HEK293 (cell line): ENCODE measurements around the gene DUSP14.

Experiments used
- CTCF ChIA-PET: fragments of 350-600 bp; formaldehyde crosslinking; extraction: SDS; loops from one replicate; lab custom pipeline; 2021; ENCODE audit warnings: antibody characterized with exemption; lab: Yijun Ruan, JAX
- POLR2A ChIA-PET: fragments of 300-600 bp; formaldehyde crosslinking; extraction: SDS; loops from one replicate; lab custom pipeline; 2020; ENCODE audit warnings: antibody characterized with exemption, inconsistent platforms; lab: Yijun Ruan, JAX
- H3K27ac ChIP-seq: fragments of 200-500 bp; sonication (Bioruptor generic); 2 replicates; pipeline ENCODE4 v1.5.1; 2014; ENCODE audit warnings: low read depth, low read length, control low read depth, inconsistent platforms; ENCODE audit errors: extremely low read depth
- H3K36me3 ChIP-seq, 2 experiments: fragments of 200-500 bp in 1 of 2; sonication (Bioruptor generic) in 1 of 2; 1 replicate in 1 of 2; 2 replicates in 1 of 2; pipeline ENCODE4 v1.5.1; 2014 to 2017; ENCODE audit warnings: inconsistent platforms in 2 of 2, low read length in 2 of 2; ENCODE audit not compliant: control insufficient read depth in 2 of 2, insufficient read depth in 1 of 2
- H3K4me1 ChIP-seq: fragments of 200-500 bp; sonication (Bioruptor generic); 2 replicates; pipeline ENCODE4 v1.5.1; 2014; ENCODE audit warnings: mild to moderate bottlenecking, low read length, inconsistent platforms; ENCODE audit not compliant: control insufficient read depth, insufficient read depth
- H3K4me3 ChIP-seq: 2 replicates; pipeline ENCODE4 v1.5.1; 2011; ENCODE audit warnings: low read depth, mild to moderate bottlenecking, control low read depth, low read length, moderate library complexity
- H3K9me3 ChIP-seq: fragments of 200-500 bp; sonication (Bioruptor generic); 2 replicates; pipeline ENCODE4 v1.5.1; 2014; ENCODE audit warnings: low read depth, low read length, inconsistent platforms; ENCODE audit not compliant: control insufficient read depth, insufficient read depth
- BCL11A ChIP-seq: fragments of 450-650 bp; formaldehyde crosslinking; IDR thresholded peaks from 2 replicates; pipeline ENCODE4 v1.5.1; 2016; ENCODE audit warnings: low read depth, missing biosample characterization, missing genetic modification characterization
- ELK4 ChIP-seq: IDR thresholded peaks from 2 replicates; pipeline ENCODE4 v1.6.1; 2011; ENCODE audit warnings: mild to moderate bottlenecking, low read depth, low read length, borderline replicate concordance
- HOXA7 ChIP-seq: sonication (generic); formaldehyde crosslinking; IDR thresholded peaks from 2 replicates; pipeline ENCODE4 v1.8.1; 2022; ENCODE audit warnings: missing genetic modification reagents, borderline replicate concordance
- RBAK ChIP-seq: fragments of 450-650 bp; formaldehyde crosslinking; IDR thresholded peaks from 2 replicates; pipeline ENCODE4 v1.5.1; 2016; ENCODE audit warnings: missing biosample characterization, missing genetic modification characterization
- ZBTB17 ChIP-seq: fragments of 450-650 bp; formaldehyde crosslinking; IDR thresholded peaks from 2 replicates; pipeline ENCODE4 v1.5.1; 2016; ENCODE audit warnings: missing biosample characterization, missing genetic modification characterization
- ZNF114 ChIP-seq: fragments of 450-650 bp; formaldehyde crosslinking; IDR thresholded peaks from 2 replicates; pipeline ENCODE4 v1.5.0; 2017; ENCODE audit warnings: missing biosample characterization, missing genetic modification characterization
- ZNF121 ChIP-seq: fragments of 450-650 bp; formaldehyde crosslinking; IDR thresholded peaks from 2 replicates; pipeline ENCODE4 v1.5.1; 2016; ENCODE audit warnings: missing biosample characterization, missing genetic modification characterization
- ZNF133 ChIP-seq: fragments of 450-650 bp; formaldehyde crosslinking; IDR thresholded peaks from 2 replicates; pipeline ENCODE4 v1.5.1; 2016; ENCODE audit warnings: missing biosample characterization, missing genetic modification characterization
- ZNF274 ChIP-seq, 2 experiments: fragments of 200-500 bp in 1 of 2; fragments of 450-650 bp in 1 of 2; sonication (Bioruptor generic) in 1 of 2; formaldehyde crosslinking in 1 of 2; IDR thresholded peaks; 2 replicates each; pipeline versions ENCODE4 v1.5.1 to v1.6.1; 2014 to 2016; ENCODE audit warnings: borderline replicate concordance in 1 of 2, inconsistent platforms in 1 of 2, low read length in 1 of 2, missing biosample characterization in 1 of 2, missing genetic modification characterization in 1 of 2
- ZNF292 ChIP-seq: fragments of 450-650 bp; formaldehyde crosslinking; IDR thresholded peaks from 2 replicates; pipeline ENCODE4 v1.5.1; 2016; ENCODE audit warnings: low read depth, missing biosample characterization, missing genetic modification characterization, borderline replicate concordance
- ZNF394 ChIP-seq: fragments of 450-650 bp; formaldehyde crosslinking; IDR thresholded peaks from 2 replicates; pipeline ENCODE4 v1.5.1; 2016; ENCODE audit warnings: missing biosample characterization, missing genetic modification characterization, mild to moderate bottlenecking, moderate library complexity, borderline replicate concordance
- ZNF518A ChIP-seq: fragments of 450-650 bp; formaldehyde crosslinking; conservative IDR thresholded peaks from 2 replicates; pipeline ENCODE4 v1.5.1; 2016; ENCODE audit warnings: low read depth, missing biosample characterization, missing genetic modification characterization
- ZNF610 ChIP-seq: fragments of 450-650 bp; formaldehyde crosslinking; IDR thresholded peaks from 2 replicates; pipeline ENCODE4 v1.5.1; 2016; ENCODE audit warnings: missing biosample characterization, missing genetic modification characterization, borderline replicate concordance
- ZNF664 ChIP-seq: fragments of 450-650 bp; formaldehyde crosslinking; IDR thresholded peaks from 2 replicates; pipeline ENCODE4 v1.5.1; 2016; ENCODE audit warnings: missing biosample characterization, missing genetic modification characterization
- ZSCAN18 ChIP-seq: fragments of 450-650 bp; formaldehyde crosslinking; IDR thresholded peaks from 2 replicates; pipeline ENCODE4 v1.5.1; 2016; ENCODE audit warnings: missing biosample characterization, missing genetic modification characterization
- ZSCAN30 ChIP-seq: fragments of 450-650 bp; IDR thresholded peaks from 2 replicates; pipeline ENCODE4 v1.5.1; 2018; ENCODE audit warnings: missing biosample characterization, mild to moderate bottlenecking, missing genetic modification characterization, moderate library complexity
- TF ChIP-seq, protein P1 (sequence below): fragments of 450-650 bp; formaldehyde crosslinking; IDR thresholded peaks from 2 replicates; pipeline ENCODE4 v1.5.1; 2016; ENCODE audit warnings: missing biosample characterization, missing genetic modification characterization
- TF ChIP-seq, protein P2 (sequence below): fragments of 450-650 bp; formaldehyde crosslinking; IDR thresholded peaks from 2 replicates; pipeline ENCODE4 v1.5.1; 2017; ENCODE audit warnings: missing biosample characterization, missing genetic modification characterization
- TF ChIP-seq, protein P3 (sequence below): fragments of 450-650 bp; formaldehyde crosslinking; IDR thresholded peaks from 2 replicates; pipeline ENCODE4 v1.5.1; 2016; ENCODE audit warnings: missing biosample characterization, missing genetic modification characterization

DUSP14 gene

DNA sequence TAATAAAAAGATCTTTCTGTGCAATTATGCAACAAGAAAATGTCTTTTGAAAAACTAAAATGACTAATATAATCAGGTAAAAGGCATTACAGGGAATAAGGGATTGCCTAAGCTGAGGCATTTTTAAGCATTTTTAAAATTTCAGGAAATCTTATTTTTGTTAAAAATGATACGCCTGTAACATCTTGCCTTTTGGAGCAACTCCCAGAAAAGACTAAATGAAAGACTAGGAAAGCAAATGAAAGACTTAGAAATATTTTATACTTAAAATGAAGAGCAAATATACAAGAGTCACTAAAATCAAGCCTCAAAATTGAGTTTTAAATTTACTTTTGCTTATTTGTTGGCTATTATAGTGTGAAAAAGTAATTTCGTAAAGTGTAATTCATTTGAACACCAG, 55.8 kb downstream of the DUSP14 start:
- ChIA-PET CTCF (interaction anchor here (0.8 kb wide), 1 partner anchor 271 kb away, joined by 8 read pairs; no protein-coding TSS in a partner anchor), POLR2A (no interaction called here)
- Histone ChIP-seq H3K4me1 (peaks cover 5% of the 10 kb centered on the region; the same call in 1 of the 2 replicates), H3K36me3 (peaks cover 5 to 20% of the 10 kb centered on the region in 2 experiments), H3K9me3 (no peaks in the 10 kb centered on the region), H3K4me3 (no peak overlapping the region), H3K27ac (no peak overlapping the region)
- no peak for TF ChIP-seq ZBTB17 (tag by site-specific recombination)
- TF ChIP-seq ZSCAN30, result no peak
- TF ChIP-seq ZNF114 (tag by site-specific recombination), result no peak
- TF ChIP-seq ELK4, result no peak
- TF ChIP-seq, protein P1, sequence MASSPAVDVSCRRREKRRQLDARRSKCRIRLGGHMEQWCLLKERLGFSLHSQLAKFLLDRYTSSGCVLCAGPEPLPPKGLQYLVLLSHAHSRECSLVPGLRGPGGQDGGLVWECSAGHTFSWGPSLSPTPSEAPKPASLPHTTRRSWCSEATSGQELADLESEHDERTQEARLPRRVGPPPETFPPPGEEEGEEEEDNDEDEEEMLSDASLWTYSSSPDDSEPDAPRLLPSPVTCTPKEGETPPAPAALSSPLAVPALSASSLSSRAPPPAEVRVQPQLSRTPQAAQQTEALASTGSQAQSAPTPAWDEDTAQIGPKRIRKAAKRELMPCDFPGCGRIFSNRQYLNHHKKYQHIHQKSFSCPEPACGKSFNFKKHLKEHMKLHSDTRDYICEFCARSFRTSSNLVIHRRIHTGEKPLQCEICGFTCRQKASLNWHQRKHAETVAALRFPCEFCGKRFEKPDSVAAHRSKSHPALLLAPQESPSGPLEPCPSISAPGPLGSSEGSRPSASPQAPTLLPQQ (tag by site-specific recombination), result no peak
- TF ChIP-seq HOXA7 (CRISPR knock-in tag), result no peak
- TF ChIP-seq RBAK (tag by site-specific recombination), result no peak
- no peak for TF ChIP-seq BCL11A (tag by site-specific recombination)
- no peak for TF ChIP-seq ZNF274 (IDR thresholded peaks at IDR 0.05; ENCODE audit: low read length)
- TF ChIP-seq ZNF274 (tag by site-specific recombination; IDR thresholded peaks at IDR 0.05; ENCODE audit: borderline replicate concordance), result no peak
- TF ChIP-seq, protein P2, sequence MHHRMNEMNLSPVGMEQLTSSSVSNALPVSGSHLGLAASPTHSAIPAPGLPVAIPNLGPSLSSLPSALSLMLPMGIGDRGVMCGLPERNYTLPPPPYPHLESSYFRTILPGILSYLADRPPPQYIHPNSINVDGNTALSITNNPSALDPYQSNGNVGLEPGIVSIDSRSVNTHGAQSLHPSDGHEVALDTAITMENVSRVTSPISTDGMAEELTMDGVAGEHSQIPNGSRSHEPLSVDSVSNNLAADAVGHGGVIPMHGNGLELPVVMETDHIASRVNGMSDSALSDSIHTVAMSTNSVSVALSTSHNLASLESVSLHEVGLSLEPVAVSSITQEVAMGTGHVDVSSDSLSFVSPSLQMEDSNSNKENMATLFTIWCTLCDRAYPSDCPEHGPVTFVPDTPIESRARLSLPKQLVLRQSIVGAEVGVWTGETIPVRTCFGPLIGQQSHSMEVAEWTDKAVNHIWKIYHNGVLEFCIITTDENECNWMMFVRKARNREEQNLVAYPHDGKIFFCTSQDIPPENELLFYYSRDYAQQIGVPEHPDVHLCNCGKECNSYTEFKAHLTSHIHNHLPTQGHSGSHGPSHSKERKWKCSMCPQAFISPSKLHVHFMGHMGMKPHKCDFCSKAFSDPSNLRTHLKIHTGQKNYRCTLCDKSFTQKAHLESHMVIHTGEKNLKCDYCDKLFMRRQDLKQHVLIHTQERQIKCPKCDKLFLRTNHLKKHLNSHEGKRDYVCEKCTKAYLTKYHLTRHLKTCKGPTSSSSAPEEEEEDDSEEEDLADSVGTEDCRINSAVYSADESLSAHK, result no peak
- TF ChIP-seq, protein P3, sequence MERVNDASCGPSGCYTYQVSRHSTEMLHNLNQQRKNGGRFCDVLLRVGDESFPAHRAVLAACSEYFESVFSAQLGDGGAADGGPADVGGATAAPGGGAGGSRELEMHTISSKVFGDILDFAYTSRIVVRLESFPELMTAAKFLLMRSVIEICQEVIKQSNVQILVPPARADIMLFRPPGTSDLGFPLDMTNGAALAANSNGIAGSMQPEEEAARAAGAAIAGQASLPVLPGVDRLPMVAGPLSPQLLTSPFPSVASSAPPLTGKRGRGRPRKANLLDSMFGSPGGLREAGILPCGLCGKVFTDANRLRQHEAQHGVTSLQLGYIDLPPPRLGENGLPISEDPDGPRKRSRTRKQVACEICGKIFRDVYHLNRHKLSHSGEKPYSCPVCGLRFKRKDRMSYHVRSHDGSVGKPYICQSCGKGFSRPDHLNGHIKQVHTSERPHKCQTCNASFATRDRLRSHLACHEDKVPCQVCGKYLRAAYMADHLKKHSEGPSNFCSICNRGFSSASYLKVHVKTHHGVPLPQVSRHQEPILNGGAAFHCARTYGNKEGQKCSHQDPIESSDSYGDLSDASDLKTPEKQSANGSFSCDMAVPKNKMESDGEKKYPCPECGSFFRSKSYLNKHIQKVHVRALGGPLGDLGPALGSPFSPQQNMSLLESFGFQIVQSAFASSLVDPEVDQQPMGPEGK, result no peak
- no peak for TF ChIP-seq ZSCAN18 (tag by site-specific recombination)
- no peak for TF ChIP-seq ZNF121
- TF ChIP-seq ZNF292 (tag by site-specific recombination), result no peak
- no peak for TF ChIP-seq ZNF394 (tag by site-specific recombination)
- no peak for TF ChIP-seq ZNF610 (tag by site-specific recombination)
- TF ChIP-seq ZNF664 (tag by site-specific recombination), result no peak
- TF ChIP-seq ZNF518A (tag by site-specific recombination), result no peak
- no peak for TF ChIP-seq ZNF133 (tag by site-specific recombination)
